NB4 (cell line): ENCODE data around the gene ANKS1A.

Experiments used
- CTCF ChIP-seq: IDR thresholded peaks from one replicate; pipeline ENCODE4 v1.5.1; 2012; ENCODE audit warnings: low read depth, low read length
- MAX ChIP-seq: IDR thresholded peaks from 2 replicates; pipeline ENCODE4 v1.6.1; 2011; ENCODE audit warnings: low read depth, low read length
- MYC ChIP-seq: IDR thresholded peaks from 2 replicates; pipeline ENCODE4 v1.6.1; 2011; ENCODE audit warnings: low read depth, low read length
- POLR2A ChIP-seq: IDR thresholded peaks from 2 replicates; pipeline ENCODE4 v1.6.1; 2011; ENCODE audit warnings: mild to moderate bottlenecking; ENCODE audit not compliant: insufficient read length; ENCODE audit errors: extremely low read depth

GRCh38 chr6:34900321-34901031, 11.4 kb downstream of the ANKS1A start:
- TF ChIP-seq CTCF = no peak
- no peak for TF ChIP-seq POLR2A
- no peak for TF ChIP-seq MAX
- no peak for TF ChIP-seq MYC
